Activated CD4-positive, alpha-beta T cell treated with anti-CD3 and anti-CD28 coated beads, Interleukin-2, amount 50 U/mL, for 4 hours (primary cell): ENCODE data around the gene DNAH2.

Experiments
- DNase-seq, 2 experiments: peaks; one replicate each; pipeline ENCODE4 v3.0.0-alpha.2; 2020

The DNAH2 gene

GRCh38 chr17:7882068-7882467, 164.5 kb downstream of the DNAH2 start:
- DNase-seq: no peak

GRCh38 chr17:7882629-7883028, 165.1 kb downstream of the DNAH2 start:
- no peak for DNase-seq
